GM23338 (cell line): ENCODE results near the gene BEX1.

ENCODE experiments used
- EZH2 ChIP-seq: fragments of 200-600 bp; sonication (generic); IDR thresholded peaks from one replicate; pipeline ENCODE4 v1.8.0; 2017; ENCODE audit warnings: antibody characterized with exemption, mild to moderate bottlenecking, low read depth; ENCODE audit not compliant: unreplicated experiment
- EZH2phosphoT487 ChIP-seq: fragments of 200-600 bp; sonication (generic); IDR thresholded peaks from one replicate; pipeline ENCODE4 v1.8.1; 2018; ENCODE audit warnings: antibody characterized with exemption; ENCODE audit not compliant: unreplicated experiment
- POLR2AphosphoS5 ChIP-seq: IDR thresholded peaks from 2 replicates; pipeline ENCODE4 v1.6.1; 2016; ENCODE audit warnings: antibody characterized with exemption, low read depth
- STAT1 ChIP-seq: IDR thresholded peaks from one replicate; pipeline ENCODE4 v1.6.1; 2016; ENCODE audit warnings: antibody characterized with exemption; ENCODE audit not compliant: unreplicated experiment
- TF ChIP-seq, protein P1 (sequence below), 2 experiments: fragments of 200-600 bp in 1 of 2; sonication (generic) in 1 of 2; conservative IDR thresholded peaks; 2 replicates each; pipeline versions ENCODE4 v1.5.1 to v1.6.1; 2016 to 2017; ENCODE audit warnings: antibody characterized with exemption in 2 of 2, low read depth in 2 of 2, mild to moderate bottlenecking in 2 of 2, moderate library complexity in 1 of 2
- TF ChIP-seq, protein P2 (sequence below): IDR thresholded peaks from one replicate; pipeline ENCODE4 v1.6.1; 2018; ENCODE audit warnings: antibody characterized with exemption; ENCODE audit not compliant: unreplicated experiment

DNA sequence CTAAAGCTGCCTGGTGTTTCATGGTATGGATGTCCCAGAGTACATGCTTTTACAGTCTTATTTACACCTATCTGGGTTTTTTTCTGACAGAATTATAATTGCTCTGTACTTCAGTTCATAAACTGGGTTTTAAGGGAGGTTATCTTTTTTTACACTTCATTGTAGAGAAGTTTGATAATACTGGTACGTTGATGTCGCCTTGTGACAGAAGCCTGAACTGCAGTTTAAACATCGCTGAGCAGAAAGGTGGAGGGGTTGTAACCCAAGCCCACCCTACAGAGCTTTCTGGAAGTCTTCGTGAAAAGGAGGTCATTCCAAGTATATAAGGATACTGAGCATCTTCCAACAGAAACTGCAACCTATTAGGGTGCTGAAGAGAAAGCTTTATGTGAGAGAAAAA lies 46.4 kb downstream of the BEX1 start:
- TF ChIP-seq, protein P1, sequence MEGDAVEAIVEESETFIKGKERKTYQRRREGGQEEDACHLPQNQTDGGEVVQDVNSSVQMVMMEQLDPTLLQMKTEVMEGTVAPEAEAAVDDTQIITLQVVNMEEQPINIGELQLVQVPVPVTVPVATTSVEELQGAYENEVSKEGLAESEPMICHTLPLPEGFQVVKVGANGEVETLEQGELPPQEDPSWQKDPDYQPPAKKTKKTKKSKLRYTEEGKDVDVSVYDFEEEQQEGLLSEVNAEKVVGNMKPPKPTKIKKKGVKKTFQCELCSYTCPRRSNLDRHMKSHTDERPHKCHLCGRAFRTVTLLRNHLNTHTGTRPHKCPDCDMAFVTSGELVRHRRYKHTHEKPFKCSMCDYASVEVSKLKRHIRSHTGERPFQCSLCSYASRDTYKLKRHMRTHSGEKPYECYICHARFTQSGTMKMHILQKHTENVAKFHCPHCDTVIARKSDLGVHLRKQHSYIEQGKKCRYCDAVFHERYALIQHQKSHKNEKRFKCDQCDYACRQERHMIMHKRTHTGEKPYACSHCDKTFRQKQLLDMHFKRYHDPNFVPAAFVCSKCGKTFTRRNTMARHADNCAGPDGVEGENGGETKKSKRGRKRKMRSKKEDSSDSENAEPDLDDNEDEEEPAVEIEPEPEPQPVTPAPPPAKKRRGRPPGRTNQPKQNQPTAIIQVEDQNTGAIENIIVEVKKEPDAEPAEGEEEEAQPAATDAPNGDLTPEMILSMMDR (conservative IDR thresholded peaks at IDR 0.05; ENCODE audit: low read depth in 2 of 2), result peak; percentile 31 to 33; a peak in 3 of 4 replicates
- TF ChIP-seq, protein P2, sequence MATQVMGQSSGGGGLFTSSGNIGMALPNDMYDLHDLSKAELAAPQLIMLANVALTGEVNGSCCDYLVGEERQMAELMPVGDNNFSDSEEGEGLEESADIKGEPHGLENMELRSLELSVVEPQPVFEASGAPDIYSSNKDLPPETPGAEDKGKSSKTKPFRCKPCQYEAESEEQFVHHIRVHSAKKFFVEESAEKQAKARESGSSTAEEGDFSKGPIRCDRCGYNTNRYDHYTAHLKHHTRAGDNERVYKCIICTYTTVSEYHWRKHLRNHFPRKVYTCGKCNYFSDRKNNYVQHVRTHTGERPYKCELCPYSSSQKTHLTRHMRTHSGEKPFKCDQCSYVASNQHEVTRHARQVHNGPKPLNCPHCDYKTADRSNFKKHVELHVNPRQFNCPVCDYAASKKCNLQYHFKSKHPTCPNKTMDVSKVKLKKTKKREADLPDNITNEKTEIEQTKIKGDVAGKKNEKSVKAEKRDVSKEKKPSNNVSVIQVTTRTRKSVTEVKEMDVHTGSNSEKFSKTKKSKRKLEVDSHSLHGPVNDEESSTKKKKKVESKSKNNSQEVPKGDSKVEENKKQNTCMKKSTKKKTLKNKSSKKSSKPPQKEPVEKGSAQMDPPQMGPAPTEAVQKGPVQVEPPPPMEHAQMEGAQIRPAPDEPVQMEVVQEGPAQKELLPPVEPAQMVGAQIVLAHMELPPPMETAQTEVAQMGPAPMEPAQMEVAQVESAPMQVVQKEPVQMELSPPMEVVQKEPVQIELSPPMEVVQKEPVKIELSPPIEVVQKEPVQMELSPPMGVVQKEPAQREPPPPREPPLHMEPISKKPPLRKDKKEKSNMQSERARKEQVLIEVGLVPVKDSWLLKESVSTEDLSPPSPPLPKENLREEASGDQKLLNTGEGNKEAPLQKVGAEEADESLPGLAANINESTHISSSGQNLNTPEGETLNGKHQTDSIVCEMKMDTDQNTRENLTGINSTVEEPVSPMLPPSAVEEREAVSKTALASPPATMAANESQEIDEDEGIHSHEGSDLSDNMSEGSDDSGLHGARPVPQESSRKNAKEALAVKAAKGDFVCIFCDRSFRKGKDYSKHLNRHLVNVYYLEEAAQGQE, result no peak
- no peak for TF ChIP-seq EZH2
- TF ChIP-seq EZH2phosphoT487, result no peak
- no peak for TF ChIP-seq STAT1
- no peak for TF ChIP-seq POLR2AphosphoS5
